MCF 10A (cell line): ENCODE measurements around the gene CCDC63. TPM values are rescaled to one million over a fixed set of nuclear protein-coding genes. Genes with fewer than 3 reads are reported as not detected.

Experiments used
- BruUV-seq: library from RNA; stranded (reverse); fragments of 400-500 nt; replicated peaks from 2 replicates; lab custom pipeline; 2021; lab: Mats Ljungman, UMichigan
- CTCF ChIA-PET: fragments of 300-600 bp; sonication (Branson Sonifier 250); formaldehyde crosslinking; extraction: SDS; loops from one replicate; lab custom pipeline; 2021; ENCODE audit warnings: antibody characterized with exemption, inconsistent platforms; lab: Yijun Ruan, JAX
- POLR2A ChIA-PET: fragments of 300-600, 350-650 bp; sonication (Branson Sonifier 250); formaldehyde crosslinking; extraction: SDS; loops from one replicate; lab custom pipeline; 2020; ENCODE audit warnings: antibody characterized with exemption, inconsistent platforms; lab: Yijun Ruan, JAX
- DNase-seq: peaks from one replicate; pipeline ENCODE4 v3.0.0-alpha.2; 2018; ENCODE audit not compliant: unreplicated experiment
- H3K27ac Mint-ChIP-seq: one replicate; pipeline ENCODE4 v1.8.0; 2022; ENCODE audit warnings: mild to moderate bottlenecking, low read depth, mixed read lengths; ENCODE audit not compliant: unreplicated experiment
- H3K27me3 Mint-ChIP-seq: one replicate; pipeline ENCODE4 v1.8.0; 2022; ENCODE audit warnings: mixed read lengths; ENCODE audit not compliant: insufficient read depth, unreplicated experiment
- H3K36me3 Mint-ChIP-seq: one replicate; pipeline ENCODE4 v1.8.0; 2022; ENCODE audit warnings: mild to moderate bottlenecking, moderate library complexity, mixed read lengths; ENCODE audit not compliant: insufficient read depth, unreplicated experiment
- H3K4me1 Mint-ChIP-seq: one replicate; pipeline ENCODE4 v1.8.0; 2022; ENCODE audit warnings: mixed read lengths; ENCODE audit not compliant: insufficient read depth, unreplicated experiment
- H3K4me3 Mint-ChIP-seq: one replicate; pipeline ENCODE4 v1.8.0; 2022; ENCODE audit warnings: mild to moderate bottlenecking, moderate library complexity, mixed read lengths; ENCODE audit not compliant: unreplicated experiment
- H3K9me3 Mint-ChIP-seq: one replicate; pipeline ENCODE4 v1.8.0; 2022; ENCODE audit warnings: mixed read lengths; ENCODE audit not compliant: unreplicated experiment
- CTCF ChIP-seq: fragments of 200-600 bp; IDR thresholded peaks from one replicate; pipeline ENCODE4 v1.8.0; 2022; ENCODE audit warnings: antibody characterized with exemption, mild to moderate bottlenecking; ENCODE audit not compliant: unreplicated experiment
- intact Hi-C: fragments of 100-400 bp; cut with micrococcal nuclease; formaldehyde crosslinking; loops from 2 replicates; pipeline ENCODE4 v1.14.1; 2022
- total RNA-seq: library from RNA; stranded (reverse); gene quantifications from 2 replicates; pipeline ENCODE4 v1.2.3, GENCODE V29; 2022

CCDC63 gene
- total RNA-seq, 1 experiment from 2014 or later = not detected

- H3K4me3 Mint-ChIP-seq = no peak overlapping the region
- H3K4me1 Mint-ChIP-seq = peaks cover 17% of the 10 kb centered on the region
Measured at GRCh38 chr12:110937104-110937641, 90.4 kb downstream of the CCDC63 start.

DNA sequence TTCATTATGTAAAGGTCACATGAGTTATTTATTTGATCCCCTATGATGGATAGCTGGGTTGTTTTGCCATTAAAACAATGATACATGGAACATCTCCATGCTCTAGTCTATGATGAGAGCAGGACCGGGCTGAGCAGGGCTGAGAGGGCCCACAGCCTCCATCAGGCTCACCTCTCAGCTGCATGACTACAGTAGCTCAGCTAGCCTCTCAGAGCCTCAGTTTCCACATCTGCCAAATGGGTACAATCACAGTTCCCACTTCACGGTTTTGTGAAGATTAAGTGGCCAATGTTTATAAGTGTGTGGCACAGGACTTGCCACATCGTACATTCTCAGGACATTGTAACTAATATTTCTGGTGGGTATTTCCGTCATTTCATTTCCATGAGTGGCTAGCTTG is 93.5 kb downstream of the CCDC63 start:
- no peak for TF ChIP-seq CTCF
- H3K27ac Mint-ChIP-seq = no peak overlapping the region
- intact Hi-C loops = no loop called here
- DNase-seq = no peak
- H3K9me3 Mint-ChIP-seq = no peaks in the 10 kb centered on the region
- ChIA-PET CTCF (interaction anchor here (0.6 to 1.1 kb wide), 5 partner anchors 69 to 333 kb away, joined by 3 to 6 read pairs (median 3); no protein-coding TSS in a partner anchor), POLR2A (no interaction called here)
- no peaks in the 10 kb centered on the region for H3K27me3 Mint-ChIP-seq
- peaks cover 10% of the 10 kb centered on the region for H3K36me3 Mint-ChIP-seq
- H3K4me1 Mint-ChIP-seq = peaks cover 5% of the 10 kb centered on the region
- BruUV-seq = no TSS peak
- no peak overlapping the region for H3K4me3 Mint-ChIP-seq

More at GRCh38 chr12:110937104-110937641, 90.4 kb downstream of the CCDC63 start:
- peak; percentile 61 for DNase-seq
- no TSS peak for BruUV-seq
- H3K36me3 Mint-ChIP-seq = peaks cover 5% of the 10 kb centered on the region
- H3K9me3 Mint-ChIP-seq = no peaks in the 10 kb centered on the region
- no peak overlapping the region for H3K27ac Mint-ChIP-seq
- peak; percentile 99 for TF ChIP-seq CTCF
- POLR2A ChIA-PET = no interaction called here
- CTCF ChIA-PET = interaction anchor here (0.7 to 2.6 kb wide), 26 partner anchors 9 to 379 kb away, joined by 3 to 18 read pairs (median 4); partner anchors contain the start of gene MYL2
- intact Hi-C loops = loop anchor here (1.0 to 10.0 kb wide), 5 partner anchors 43 to 376 kb away; no protein-coding TSS in a partner anchor
- H3K27me3 Mint-ChIP-seq = no peaks in the 10 kb centered on the region

DNA sequence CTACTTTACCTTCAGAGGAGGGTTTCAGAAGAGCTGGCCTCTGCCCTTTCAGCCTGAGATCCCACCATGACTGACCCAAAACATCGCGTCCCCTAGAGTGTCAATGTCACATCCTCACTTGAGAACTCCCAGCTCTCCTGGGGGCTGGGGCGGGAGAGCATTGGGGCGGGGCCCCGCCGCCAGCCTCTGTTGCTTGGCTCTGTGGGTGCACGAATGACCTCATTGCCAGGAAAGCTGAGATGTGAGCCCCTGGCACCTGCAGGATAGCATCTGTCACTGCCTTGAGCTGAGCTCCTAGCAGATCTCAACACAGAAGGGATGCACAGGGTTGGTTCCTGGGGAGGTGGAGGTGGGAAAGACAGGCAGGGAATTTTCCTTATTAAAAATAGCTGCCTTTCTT is 94.1 kb downstream of the CCDC63 start:
- peaks cover 10% of the 10 kb centered on the region for H3K36me3 Mint-ChIP-seq
- BruUV-seq = no TSS peak
- DNase-seq = no peak

More for the DNA sequence above, 94.1 kb downstream of the CCDC63 start:
- H3K27ac Mint-ChIP-seq = no peak overlapping the region
- no peaks in the 10 kb centered on the region for H3K9me3 Mint-ChIP-seq
- ChIA-PET POLR2A (interaction anchor here (0.6 kb wide), 1 partner anchor 58 kb away, joined by 3 read pairs; no protein-coding TSS in a partner anchor), CTCF (interaction anchor here (0.6 to 1.1 kb wide), 4 partner anchors 47 to 332 kb away, joined by 3 to 6 read pairs (median 4); no protein-coding TSS in a partner anchor)
- intact Hi-C loops = no loop called here
- TF ChIP-seq CTCF = no peak
- no peak overlapping the region for H3K4me3 Mint-ChIP-seq
- H3K4me1 Mint-ChIP-seq = peaks cover 5% of the 10 kb centered on the region
- no peaks in the 10 kb centered on the region for H3K27me3 Mint-ChIP-seq
